ENCODE measurements around the gene DYSF.
A peak's percentile ranks its signal among the peaks of the same experiment; 100 is the strongest.

DYSF gene

GRCh38 chr2:71614976-71615766 lies 161.8 kb downstream of the DYSF start:
- peak; percentile 7 for DNase-seq (ENCODE audit: low spot score)

DNA sequence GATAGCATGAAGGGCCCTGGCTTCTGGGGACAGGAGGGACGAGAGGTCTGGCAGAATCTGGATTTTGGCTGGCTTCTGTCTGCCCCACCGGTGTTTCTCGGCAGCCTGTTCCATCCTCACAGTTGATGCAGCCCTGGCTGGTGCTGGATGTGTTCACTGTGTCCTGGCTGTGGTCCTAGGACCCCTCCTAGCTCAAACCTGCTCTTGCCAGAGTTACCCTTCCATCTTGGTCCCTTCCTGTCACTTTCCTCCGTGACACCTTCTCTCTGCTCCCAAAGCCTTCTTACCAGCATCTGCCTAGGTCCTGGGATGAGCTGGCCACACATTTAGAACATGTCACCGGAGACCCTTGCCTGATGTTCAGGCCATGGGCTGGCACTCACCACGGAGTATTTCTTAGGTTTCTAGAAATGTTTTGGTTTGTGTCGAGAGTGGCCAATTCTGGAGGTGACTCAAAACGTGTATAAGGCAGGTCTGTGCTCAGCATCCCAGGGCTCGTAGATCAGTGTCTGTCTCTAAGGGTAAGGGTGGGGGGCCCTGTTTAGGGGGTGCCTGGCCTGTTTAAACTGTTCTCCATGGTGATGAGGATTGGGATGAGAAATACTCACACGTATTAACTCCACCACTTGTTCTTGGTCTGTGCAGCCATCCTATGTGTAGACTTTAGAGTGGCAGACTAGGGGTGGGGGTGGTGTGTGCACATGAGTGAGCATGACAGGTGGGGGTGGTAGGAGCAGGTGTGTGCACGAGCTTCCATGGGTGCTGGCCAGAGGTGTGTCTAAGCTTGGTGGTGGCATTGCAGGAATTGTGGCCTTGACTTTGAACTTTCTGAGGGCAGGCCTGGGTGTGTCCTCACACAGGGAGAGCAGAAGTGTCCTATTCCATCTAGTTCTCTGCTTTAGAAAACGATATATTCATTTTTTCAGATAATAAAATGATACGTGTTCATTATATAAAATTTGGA lies 162.7 kb downstream of the DYSF start:
- peak; percentile 2 for DNase-seq (ENCODE audit: low spot score)

DNA sequence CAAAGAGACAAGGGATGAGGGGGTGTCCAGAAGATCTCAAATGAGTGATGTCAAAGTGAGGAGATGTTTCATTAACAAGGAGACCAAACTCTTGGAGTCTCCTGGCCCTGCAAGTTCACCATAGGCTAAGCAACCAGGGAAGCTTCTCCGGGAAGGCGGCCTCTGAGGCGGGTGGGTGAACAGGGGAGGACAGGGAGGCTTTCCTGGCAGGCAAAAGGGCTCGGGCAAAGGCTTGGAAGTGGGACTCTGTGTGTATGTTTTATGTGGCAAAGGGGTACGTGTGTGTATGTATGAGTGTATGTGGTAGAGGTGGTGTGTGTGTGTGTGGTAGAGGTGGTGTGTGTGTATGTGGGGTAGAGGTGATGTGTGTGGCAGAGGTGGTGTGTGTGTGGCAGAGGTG lies 163.9 kb downstream of the DYSF start:
- peak; percentile 4 for DNase-seq (ENCODE audit: low spot score)

DNA sequence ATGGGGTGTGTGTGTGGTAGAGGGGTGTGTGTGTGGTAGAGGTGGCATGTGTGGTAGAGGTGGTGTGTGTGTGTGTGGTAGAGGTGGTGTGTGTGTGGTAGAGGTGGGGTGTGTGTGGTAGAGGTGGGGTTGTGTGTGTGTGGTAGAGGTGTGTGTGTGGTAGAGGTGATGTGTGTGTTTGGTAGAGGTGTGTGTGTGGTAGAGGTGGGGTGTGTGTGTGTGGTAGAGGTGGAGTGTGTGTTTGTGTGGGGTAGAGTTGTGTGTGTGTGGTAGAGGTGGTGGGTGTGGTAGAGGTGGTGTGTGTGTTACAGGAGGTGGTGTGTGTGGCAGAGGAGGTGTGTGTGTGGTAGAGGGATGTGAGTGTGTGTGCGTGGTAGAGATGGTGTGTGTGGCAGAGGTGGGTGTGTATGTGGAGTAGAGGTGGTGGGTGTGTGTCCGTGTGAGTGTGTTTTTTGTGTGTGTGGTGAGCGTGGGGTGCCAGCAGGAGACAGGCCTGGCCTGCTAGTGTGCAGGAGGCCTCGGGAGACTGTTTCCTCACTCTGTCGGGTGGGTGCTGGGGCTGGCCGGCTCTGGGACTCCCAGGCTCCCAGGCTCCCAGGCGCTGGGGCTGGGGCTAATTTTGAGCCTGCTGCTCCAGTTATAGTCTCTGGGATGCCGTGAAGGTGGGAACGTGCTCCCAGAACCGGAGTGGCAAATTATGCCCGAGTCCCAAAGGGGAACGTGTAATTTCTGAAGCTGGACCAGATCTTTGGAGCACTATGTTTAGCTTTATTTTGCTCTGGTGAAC lies 165.2 kb downstream of the DYSF start:
- DNase-seq (ENCODE audit: low spot score) = peak; percentile 44

- DNase-seq (ENCODE audit: low spot score) = peak; percentile 30
Measured at GRCh38 chr2:71619230-71619741, 165.9 kb downstream of the DYSF start.

DNA sequence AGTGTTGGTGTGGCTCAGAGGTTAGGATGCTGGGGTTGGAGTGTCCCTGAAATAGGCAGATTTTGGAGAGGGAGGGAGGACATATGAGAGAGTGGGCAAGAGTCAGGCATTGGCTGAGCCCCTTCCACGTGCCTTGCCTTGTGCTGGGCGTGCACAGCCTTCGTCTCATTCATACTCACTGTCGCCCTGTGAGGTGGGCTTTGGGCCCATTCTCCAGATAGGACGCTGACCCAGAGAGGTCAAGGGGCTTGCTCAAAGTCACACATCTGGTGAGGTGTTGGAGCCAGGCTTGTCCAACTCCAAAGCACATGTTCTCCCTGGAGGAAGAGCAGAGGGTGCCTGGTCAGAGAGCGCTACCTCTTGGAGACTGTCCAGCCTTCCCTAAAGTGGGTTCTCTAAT lies 166.8 kb downstream of the DYSF start:
- no peak for DNase-seq (ENCODE audit: low spot score)

DNA sequence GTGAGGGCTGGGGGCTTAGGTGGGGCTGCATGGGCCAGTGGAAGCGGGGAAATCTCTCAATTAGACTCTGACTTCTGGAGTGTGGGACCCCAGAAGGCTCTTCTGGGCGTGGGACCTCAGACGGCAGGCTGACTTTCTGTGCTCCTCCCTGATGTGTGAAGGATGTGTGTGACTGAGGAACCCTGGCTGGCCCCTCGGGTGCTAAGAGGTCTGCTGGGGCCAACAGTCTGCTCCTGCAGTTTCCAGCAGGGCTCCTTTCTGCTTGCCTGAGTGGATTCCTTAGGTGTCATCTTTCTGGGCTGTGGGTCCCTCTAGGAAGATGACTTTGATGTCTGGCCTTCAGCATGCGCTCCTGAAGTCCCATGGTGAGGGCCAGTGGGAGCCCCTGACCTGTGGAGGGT lies 167.5 kb downstream of the DYSF start:
- peak; percentile 4 for DNase-seq (ENCODE audit: low spot score)

- no peak for DNase-seq (ENCODE audit: low spot score)
Measured at GRCh38 chr2:71629273-71629672, 175.9 kb downstream of the DYSF start.

GRCh38 chr2:71629771-71630453 lies 176.6 kb downstream of the DYSF start:
- DNase-seq (ENCODE audit: low spot score) = no peak

DNA sequence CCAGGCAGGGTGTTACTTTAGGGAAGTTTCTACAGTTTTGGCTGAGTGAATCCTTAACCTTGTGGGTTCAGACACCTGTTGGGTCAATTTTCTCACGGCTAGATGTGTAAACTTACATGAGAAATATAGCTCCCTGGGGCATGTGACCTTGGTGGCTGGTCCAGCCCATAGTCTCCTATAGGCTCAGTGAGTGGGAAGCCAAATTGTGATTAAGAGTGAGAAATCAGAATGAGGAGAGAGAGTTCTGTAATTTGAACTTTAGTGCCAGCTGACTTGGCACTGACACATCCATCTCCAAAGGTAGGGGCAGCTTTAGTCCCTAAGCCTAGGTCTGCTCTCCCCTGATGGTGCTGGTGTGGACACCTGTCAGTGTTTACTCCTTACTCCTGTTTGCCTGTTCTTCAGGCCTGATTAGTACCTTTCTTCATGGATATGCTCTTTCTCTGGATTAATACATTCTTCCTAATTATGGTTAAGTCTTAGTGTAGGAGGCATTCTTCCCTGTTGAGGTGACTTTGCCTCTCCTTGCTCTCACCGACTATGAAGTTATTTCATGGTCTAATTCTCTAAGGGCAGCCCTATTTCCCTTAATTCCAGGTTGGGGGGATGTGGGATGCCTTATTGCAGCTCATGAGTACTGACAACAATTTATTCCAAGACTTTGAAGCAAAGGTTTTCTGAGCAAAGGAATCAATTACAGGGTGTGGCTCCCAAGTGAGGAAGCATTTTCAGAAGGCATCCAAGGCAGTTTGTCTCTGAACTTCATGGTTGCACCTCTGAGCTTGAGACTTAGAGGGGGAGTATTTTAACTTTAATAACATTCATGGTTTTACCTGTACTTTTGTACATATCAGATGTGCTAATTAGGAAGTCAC lies 177.3 kb downstream of the DYSF start:
- DNase-seq (ENCODE audit: low spot score) = no peak

GRCh38 chr2:71631411-71631931 lies 178.1 kb downstream of the DYSF start:
- no peak for DNase-seq (ENCODE audit: low spot score)

GRCh38 chr2:71633086-71633485 lies 179.7 kb downstream of the DYSF start:
- DNase-seq (ENCODE audit: low spot score) = no peak

- no peak for DNase-seq (ENCODE audit: low spot score)
Measured at GRCh38 chr2:71634567-71634966, 181.2 kb downstream of the DYSF start.

DNA sequence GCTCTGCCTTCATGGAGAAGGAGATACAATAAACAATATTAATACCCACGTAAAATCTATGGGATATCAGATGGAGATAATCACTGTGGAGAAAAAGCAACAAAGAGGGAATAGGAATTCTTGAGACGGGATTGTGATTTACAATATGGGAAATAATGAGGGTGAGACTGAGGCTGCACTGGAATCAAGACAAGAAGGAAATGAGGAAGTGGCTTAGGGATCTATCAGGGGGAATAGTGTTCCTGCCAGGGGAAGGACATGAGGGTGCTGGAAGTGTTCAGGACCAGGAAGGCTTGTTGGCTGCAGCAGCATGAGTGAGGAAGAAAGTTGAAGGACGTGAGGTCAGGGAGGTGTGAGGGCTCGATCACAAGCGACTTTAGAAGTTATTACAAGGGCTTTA lies 182.4 kb downstream of the DYSF start:
- DNase-seq (ENCODE audit: low spot score) = no peak

DNA sequence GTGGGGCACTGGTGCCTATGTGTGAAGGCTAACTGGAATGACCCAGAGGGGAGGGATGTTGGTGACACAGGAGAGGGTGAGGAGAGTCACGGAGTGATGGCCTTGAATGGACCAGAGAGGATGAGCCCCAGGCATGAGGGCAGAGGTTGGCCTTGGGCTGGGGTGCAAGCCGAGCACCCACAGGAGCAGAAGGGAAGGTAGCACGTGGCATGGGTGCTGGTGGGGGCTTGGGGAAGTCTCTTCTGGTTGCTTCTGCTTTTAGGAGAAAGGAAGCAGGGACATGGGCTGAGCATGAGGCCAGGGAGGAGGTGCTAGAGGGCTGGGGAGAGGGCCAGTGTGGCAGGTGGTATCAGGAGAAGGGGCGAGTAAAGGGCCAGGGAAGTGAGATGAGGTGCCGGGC lies 183.8 kb downstream of the DYSF start:
- no peak for DNase-seq (ENCODE audit: low spot score)

- DNase-seq (ENCODE audit: low spot score) = no peak
Measured at GRCh38 chr2:71637736-71638135, 184.4 kb downstream of the DYSF start.

DNA sequence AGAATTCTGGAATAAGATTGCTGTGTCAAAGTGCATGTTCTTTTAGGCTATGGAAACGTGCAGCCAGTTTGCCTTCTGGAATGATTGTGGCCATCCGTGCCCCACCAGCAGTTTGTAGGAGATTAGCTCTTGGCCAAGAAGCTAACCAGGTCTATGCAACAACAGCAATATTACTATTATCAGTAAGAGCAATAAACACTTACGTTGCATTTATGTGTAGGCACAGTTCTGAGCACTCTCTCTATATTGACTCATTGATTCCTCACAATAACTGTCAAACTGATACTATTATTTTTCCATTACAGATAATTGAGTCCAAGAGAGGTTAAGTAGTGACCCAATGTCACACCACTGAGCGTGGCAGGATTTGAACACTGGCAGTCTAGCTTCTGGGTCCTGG lies 186.4 kb downstream of the DYSF start:
- DNase-seq (ENCODE audit: low spot score) = no peak

DNA sequence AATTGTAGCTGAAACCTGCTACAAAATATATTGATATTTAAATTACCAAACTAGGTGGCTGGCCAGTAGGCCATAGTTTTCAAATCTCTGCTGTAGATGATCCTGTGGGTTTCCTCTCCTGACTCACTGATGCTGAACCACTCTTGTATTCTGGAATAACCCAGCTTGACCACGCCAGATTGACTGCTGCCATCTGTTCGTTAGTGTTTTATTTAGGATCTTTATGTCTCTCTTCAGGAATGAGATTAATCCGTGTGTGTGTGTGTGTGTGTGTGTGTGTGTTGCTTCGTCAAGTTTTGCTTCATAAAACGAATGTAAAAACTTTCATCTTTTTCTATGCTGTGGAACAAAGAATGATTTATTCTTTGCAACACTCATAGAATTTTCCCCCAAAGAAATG lies 187.1 kb downstream of the DYSF start:
- DNase-seq (ENCODE audit: low spot score) = no peak

DNA sequence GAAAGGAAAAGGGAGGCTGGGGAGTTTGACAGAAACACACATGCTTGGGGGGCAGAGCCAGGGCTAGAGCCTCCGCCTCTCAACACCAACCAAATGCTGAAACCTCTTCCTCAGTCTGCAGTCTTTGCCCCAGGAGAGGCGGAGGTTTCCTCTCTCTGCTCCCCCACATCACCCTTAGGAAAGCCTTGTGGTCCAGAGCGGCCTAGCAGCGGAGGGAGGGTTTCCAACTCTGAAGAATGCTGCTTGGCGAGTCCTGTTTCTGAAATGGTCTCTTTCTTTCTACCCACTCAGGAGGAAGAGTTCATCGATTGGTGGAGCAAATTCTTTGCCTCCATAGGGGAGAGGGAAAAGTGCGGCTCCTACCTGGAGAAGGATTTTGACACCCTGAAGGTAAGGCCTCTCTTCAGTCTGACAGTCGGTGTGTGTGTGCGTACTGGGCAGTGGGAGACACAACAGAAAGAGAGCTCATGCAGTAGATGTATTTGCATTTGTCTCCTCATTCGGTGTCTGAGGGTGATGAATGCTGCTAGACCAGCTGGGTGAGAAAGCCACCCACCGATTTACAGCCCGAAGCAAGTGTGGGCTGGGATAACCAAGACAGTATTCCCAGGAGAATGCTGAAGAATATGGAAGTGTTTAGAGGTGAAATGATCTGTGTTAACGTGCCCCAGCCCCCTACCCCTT lies 190.5 kb downstream of the DYSF start:
- no peak for DNase-seq (ENCODE audit: low spot score)

GRCh38 chr2:71646028-71646427 lies 192.7 kb downstream of the DYSF start:
- no peak for DNase-seq (ENCODE audit: low spot score)
